ENCODE data around the gene KAZN.

KAZN gene

GRCh38 chr1:14794136-14794768 lies 195.8 kb downstream of the KAZN start:
- TF ChIP-seq GATA3 (IDR thresholded peaks at IDR 0.05; ENCODE audit: low read depth, low read length) (no peak), GATA2 (IDR thresholded peaks at IDR 0.05; ENCODE audit: low read depth, low read length) (no peak)

GRCh38 chr1:14794906-14795305 lies 196.4 kb downstream of the KAZN start:
- TF ChIP-seq GATA2 (IDR thresholded peaks at IDR 0.05; ENCODE audit: low read depth, low read length) (no peak), GATA3 (IDR thresholded peaks at IDR 0.05; ENCODE audit: low read depth, low read length) (no peak)

GRCh38 chr1:14795589-14795988 lies 197.1 kb downstream of the KAZN start:
- TF ChIP-seq GATA2 (IDR thresholded peaks at IDR 0.05; ENCODE audit: low read depth, low read length), result no peak

- no peak for TF ChIP-seq GATA2 (IDR thresholded peaks at IDR 0.05; ENCODE audit: low read depth, low read length)
- TF ChIP-seq GATA3 (IDR thresholded peaks at IDR 0.05; ENCODE audit: low read depth, low read length), result no peak
These were observed 201.5 kb downstream of the KAZN start for GRCh38 chr1:14800014-14800413.

- TF ChIP-seq GATA3 (IDR thresholded peaks at IDR 0.05; ENCODE audit: low read depth, low read length) (no peak), GATA2 (IDR thresholded peaks at IDR 0.05; ENCODE audit: low read depth, low read length) (no peak)
These were observed 202.1 kb downstream of the KAZN start for GRCh38 chr1:14800500-14801076.

- TF ChIP-seq GATA2 (IDR thresholded peaks at IDR 0.05; ENCODE audit: low read depth, low read length), result no peak
- TF ChIP-seq GATA3 (IDR thresholded peaks at IDR 0.05; ENCODE audit: low read depth, low read length), result no peak
These were observed 204.7 kb downstream of the KAZN start for GRCh38 chr1:14803002-14803789.

- TF ChIP-seq GATA2 (IDR thresholded peaks at IDR 0.05; ENCODE audit: low read depth, low read length) (no peak), GATA3 (IDR thresholded peaks at IDR 0.05; ENCODE audit: low read depth, low read length) (no peak)
These were observed 206.1 kb downstream of the KAZN start for GRCh38 chr1:14804626-14805025.

- TF ChIP-seq GATA3 (IDR thresholded peaks at IDR 0.05; ENCODE audit: low read depth, low read length) (no peak), GATA2 (IDR thresholded peaks at IDR 0.05; ENCODE audit: low read depth, low read length) (no peak)
These were observed 208.3 kb downstream of the KAZN start for GRCh38 chr1:14806772-14807171.

GRCh38 chr1:14808768-14809167 lies 210.3 kb downstream of the KAZN start:
- TF ChIP-seq GATA2 (IDR thresholded peaks at IDR 0.05; ENCODE audit: low read depth, low read length) (no peak), GATA3 (IDR thresholded peaks at IDR 0.05; ENCODE audit: low read depth, low read length) (no peak)

- TF ChIP-seq GATA3 (IDR thresholded peaks at IDR 0.05; ENCODE audit: low read depth, low read length), result no peak
- TF ChIP-seq GATA2 (IDR thresholded peaks at IDR 0.05; ENCODE audit: low read depth, low read length), result no peak
These were observed 210.9 kb downstream of the KAZN start for GRCh38 chr1:14809191-14809981.

GRCh38 chr1:14810595-14811361 lies 212.3 kb downstream of the KAZN start:
- TF ChIP-seq GATA3 (IDR thresholded peaks at IDR 0.05; ENCODE audit: low read depth, low read length) (no peak), GATA2 (IDR thresholded peaks at IDR 0.05; ENCODE audit: low read depth, low read length) (no peak)

GRCh38 chr1:14811573-14811972 lies 213.1 kb downstream of the KAZN start:
- TF ChIP-seq GATA3 (IDR thresholded peaks at IDR 0.05; ENCODE audit: low read depth, low read length), result no peak
- no peak for TF ChIP-seq GATA2 (IDR thresholded peaks at IDR 0.05; ENCODE audit: low read depth, low read length)

- TF ChIP-seq GATA2 (IDR thresholded peaks at IDR 0.05; ENCODE audit: low read depth, low read length) (no peak), GATA3 (IDR thresholded peaks at IDR 0.05; ENCODE audit: low read depth, low read length) (no peak)
These were observed 213.7 kb downstream of the KAZN start for GRCh38 chr1:14812189-14812588.

Data from SH-SY5Y (cell line).